Loucy (cell line): ENCODE data around the gene CTLA4.

Experiments
- EZH2phosphoT487 ChIP-seq: fragments of 200-600 bp; IDR thresholded peaks from 2 replicates; pipeline ENCODE4 v1.6.1; 2018; ENCODE audit warnings: antibody characterized with exemption, mild to moderate bottlenecking, moderate library complexity, borderline replicate concordance
- TF ChIP-seq, protein P1 (sequence below): fragments of 200-600 bp; sonication (generic); conservative IDR thresholded peaks from 2 replicates; pipeline ENCODE4 v1.5.1; 2014; ENCODE audit warnings: mild to moderate bottlenecking, antibody characterized with exemption, low read length

DNA sequence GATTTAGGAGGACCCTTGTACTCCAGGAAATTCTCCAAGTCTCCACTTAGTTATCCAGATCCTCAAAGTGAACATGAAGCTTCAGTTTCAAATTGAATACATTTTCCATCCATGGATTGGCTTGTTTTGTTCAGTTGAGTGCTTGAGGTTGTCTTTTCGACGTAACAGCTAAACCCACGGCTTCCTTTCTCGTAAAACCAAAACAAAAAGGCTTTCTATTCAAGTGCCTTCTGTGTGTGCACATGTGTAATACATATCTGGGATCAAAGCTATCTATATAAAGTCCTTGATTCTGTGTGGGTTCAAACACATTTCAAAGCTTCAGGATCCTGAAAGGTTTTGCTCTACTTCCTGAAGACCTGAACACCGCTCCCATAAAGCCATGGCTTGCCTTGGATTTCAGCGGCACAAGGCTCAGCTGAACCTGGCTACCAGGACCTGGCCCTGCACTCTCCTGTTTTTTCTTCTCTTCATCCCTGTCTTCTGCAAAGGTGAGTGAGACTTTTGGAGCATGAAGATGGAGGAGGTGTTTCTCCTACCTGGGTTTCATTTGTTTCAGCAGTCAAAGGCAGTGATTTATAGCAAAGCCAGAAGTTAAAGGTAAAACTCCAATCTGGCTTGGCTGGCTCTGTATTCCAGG lies at the start of gene CTLA4:
- TF ChIP-seq, protein P1, sequence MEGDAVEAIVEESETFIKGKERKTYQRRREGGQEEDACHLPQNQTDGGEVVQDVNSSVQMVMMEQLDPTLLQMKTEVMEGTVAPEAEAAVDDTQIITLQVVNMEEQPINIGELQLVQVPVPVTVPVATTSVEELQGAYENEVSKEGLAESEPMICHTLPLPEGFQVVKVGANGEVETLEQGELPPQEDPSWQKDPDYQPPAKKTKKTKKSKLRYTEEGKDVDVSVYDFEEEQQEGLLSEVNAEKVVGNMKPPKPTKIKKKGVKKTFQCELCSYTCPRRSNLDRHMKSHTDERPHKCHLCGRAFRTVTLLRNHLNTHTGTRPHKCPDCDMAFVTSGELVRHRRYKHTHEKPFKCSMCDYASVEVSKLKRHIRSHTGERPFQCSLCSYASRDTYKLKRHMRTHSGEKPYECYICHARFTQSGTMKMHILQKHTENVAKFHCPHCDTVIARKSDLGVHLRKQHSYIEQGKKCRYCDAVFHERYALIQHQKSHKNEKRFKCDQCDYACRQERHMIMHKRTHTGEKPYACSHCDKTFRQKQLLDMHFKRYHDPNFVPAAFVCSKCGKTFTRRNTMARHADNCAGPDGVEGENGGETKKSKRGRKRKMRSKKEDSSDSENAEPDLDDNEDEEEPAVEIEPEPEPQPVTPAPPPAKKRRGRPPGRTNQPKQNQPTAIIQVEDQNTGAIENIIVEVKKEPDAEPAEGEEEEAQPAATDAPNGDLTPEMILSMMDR: no peak
- TF ChIP-seq EZH2phosphoT487: no peak
